GM21526 (cell line): Measurements from ENCODE around the gene DIS3L.
"Not testable (repeated sequence)": the region's sequence is repeated elsewhere in the genome, so short reads cannot be mapped to it uniquely, and the experiment has no call there.

ENCODE experiments used
- ATAC-seq: cut with Tn5 transposase; IDR thresholded peaks from one replicate; pipeline ENCODE4 v1.9.1; 2021; ENCODE audit warnings: moderate library complexity; ENCODE audit not compliant: unreplicated experiment, low FRiP score

Gene DIS3L

DNA sequence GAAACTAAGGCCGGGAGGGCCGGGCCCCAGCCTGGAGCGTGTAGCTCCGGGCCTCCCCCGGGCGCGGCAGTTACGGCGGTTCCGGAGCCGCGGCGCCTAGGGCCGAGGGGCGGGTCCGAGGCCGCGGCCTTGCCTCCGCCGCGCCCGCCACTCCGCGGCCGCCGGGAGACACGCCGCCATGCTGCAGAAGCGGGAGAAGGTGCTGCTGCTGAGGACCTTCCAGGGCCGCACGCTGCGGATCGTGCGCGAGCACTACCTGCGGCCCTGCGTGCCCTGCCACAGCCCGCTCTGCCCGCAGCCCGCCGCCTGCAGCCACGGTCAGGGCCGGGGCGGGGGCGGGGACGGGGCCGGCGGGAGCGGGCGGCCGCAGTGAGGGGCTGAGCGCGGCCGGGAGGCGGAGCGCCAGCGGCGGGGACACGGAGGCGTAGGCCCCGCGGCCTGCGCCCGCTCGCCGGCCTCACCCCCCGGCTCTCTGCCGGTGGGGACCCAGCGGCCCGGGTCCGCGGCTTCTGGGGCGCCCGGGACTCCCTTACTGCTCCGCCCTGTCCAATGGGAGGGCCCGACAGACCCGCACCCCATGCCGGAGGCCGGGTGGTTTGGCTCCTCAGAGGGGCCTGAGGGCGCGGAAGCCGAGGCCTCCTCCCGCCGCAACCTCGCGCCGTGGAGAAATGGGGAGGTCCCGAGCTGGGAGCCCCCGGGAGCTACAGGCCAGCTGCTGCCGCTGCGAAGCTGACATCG is at the start of gene DIS3L:
Gene DIS3L, plus strand, starts transcription at position 150 of the 738 bp plus-strand sequence. Its CDS starts 29 bp downstream, at position 179.
- peak; percentile 62 for ATAC-seq

GRCh38 chr15:66245832-66246231 is 47.5 kb upstream of the DIS3L start:
- not testable (repeated sequence) for ATAC-seq

- ATAC-seq = no peak
Measured at GRCh38 chr15:66246937-66247336, 46.4 kb upstream of the DIS3L start.

DNA sequence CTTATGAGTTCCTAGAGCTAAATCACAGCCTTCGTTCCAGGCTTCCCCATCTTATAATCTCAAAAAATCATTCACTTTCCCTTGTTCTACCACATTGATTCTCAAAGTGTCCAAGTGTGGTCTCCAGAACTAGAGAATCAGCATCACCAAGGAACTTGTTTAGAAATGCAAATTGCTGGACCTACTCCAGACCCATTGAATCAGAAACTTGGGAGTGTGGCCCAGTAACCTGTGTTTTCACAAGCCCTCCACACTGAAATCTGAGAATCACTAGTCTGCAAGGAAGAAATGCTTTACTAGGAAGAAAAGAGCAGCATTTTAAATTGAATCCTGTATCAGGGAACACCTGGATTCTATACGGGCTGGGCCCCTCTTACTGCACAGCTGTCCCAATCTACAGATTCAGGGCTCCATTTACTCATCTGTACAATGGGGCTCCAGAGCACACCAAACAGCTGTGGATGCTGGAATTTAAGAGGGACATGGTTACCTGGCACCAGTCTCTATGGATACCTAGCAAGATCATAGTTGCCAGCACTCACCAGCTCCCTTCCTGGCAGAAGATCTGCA is 43.7 kb upstream of the DIS3L start:
- no peak for ATAC-seq

- ATAC-seq = no peak
Measured at GRCh38 chr15:66251065-66251789, 42.1 kb upstream of the DIS3L start.

DNA sequence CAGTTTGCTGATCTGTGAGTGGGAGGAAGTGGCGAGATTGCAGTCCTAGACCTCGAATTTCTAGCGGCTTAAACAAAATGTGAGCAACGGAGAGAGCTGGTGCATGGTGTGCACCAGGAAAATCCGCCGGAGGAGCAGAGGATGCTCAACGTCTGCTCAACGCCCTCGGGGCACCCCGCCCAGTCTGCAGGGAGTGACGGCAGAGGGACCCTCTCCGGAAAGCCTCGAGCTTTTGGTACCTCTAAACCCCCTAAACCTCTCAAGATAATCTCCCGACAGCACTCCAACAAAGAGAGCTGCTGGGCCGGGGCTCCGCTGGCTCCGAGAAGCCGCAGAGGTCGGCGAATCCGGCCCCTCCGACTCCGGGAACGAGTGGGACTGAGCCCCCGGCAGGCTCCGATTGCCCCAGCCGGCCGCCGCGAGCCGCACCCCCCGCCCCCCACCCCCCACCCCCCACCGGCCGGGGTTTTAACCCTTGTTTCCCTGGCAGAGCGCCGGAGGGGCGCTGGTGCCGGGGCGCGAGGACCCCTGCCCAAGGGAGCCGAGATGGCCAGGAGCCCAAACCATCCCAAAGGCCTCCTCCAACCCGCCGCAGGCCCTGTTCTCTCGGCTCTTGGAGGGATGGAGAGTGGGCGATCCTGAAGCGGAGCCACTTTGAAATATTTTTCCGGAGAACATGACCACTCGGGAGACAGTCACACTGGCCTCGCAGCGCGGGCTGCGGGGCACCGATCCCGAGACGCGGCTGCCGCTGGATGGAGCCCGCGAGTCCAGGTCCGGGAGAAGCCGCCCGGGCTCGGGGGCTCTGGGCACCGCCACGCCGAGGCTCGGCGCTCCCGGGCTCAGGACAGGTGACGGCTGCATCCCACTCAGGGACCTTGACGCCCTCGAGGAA is 41.3 kb upstream of the DIS3L start:
- ATAC-seq = no peak

- ATAC-seq = no peak
Measured at GRCh38 chr15:66252685-66253417, 40.5 kb upstream of the DIS3L start.

DNA sequence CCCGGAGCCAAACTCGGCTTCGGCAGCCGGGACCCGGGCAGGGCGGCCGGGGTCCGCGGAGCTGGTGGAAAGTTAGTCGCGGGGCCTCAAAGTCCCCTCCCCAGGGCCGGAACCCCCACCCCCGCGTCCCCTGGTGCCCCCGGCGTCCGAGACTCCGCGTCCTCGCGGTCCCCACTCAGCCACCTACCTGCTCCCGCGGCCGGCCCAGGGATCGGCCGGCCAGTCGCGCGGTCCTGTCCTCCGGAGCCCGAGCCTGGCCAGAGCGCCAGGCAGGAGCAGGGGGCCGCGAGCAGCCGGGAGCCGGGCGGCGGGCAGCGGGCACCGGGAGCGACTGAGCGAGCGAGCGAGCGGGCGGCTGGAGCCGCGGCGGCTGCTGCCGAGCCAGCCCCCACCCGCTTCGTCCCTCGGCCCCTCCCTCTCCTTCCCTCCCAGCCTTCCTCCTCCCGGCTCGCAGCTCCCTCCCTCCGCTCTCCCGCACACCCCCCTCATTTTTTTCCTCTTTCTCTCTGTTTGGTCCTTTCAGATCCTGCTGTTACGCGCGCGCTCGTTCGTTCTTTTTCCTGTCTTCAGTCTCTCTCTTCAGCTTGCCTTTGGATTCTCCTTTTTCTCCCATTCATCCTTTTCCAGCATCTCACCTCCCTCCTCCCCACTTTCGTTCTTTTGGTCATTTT is 39.8 kb upstream of the DIS3L start, which contains the start of gene MEGF11:
Gene MEGF11, minus strand, starts transcription at position 333 of the 671 bp plus-strand sequence. CDS start 125,347 bp downstream, outside the sequence.
- ATAC-seq = no peak

DNA sequence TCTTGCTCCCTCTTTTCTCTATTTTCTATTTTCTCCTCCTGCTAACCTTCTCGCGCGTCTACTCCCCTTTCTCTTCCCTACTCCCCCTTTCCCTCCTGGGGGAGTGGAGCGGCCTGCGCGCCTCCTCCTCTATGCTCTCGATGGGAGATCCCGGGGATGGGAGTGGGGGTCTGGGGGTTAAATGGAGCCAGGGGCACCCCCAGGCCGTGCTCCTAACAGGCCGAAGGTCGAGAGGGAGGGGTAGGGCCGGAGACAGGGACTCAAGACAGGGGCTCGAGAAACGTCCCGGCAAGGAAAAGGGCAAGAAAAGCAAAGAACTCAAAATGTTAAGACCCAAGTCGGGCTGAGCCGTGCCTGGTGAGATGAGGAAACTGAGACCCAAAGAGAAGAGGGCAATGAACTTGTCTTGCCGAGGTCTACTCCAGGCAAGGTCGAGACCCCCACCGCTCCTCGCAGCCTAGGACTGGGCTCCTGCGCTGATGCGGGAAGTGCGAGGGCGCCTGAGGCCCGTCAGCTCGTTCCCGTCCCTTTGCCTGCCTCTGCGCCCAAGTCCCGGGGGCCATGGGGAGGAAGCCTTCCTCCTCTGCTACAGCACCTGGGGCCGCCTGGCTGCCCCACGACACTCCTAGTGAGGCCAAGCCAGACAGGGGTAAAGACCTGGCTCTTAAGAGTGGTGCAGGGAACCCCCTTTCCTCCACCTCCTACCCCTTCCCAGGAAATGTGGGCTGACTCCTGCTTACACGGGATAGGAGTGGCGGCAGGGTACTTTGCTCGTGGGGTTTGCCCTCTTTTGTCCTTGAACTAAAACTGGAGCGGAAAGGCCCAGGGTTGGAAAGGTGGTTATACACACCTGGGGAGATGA is 39.0 kb upstream of the DIS3L start:
- no peak for ATAC-seq

DNA sequence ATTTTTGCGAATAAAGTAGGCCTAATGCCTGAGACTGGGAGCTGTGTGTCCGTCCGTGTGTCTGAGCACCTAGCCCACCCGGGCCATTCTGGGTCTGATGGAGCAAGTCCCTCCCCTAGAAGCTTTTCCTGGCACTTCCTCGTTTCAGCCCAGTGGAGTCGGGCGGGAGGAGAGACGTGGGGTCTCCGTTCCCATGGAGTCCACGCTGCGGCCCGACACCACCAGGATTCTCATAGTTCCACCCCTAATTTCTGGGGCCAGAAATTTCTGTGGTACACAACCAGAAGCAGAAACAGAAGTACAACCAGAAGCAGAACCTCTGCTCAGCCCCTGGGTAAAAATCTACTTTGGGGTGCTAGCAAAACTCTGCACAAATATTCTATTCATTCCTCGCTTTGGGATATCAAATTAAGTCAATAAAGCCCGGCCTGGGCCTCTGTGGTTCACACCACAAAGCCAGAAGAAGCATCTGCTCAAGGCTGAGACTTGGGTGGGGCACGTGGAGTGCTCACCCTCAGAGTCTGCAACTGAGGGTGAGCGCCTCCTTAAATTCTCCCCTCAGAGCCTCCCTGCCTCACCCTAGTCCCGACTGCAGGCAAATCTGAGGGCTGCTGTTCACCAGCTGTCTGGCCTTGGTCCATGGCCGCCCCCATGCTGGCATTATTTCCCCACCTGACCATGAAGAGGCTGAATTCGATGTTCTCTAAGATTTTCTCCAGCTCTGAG is 38.3 kb upstream of the DIS3L start:
- ATAC-seq = no peak

DNA sequence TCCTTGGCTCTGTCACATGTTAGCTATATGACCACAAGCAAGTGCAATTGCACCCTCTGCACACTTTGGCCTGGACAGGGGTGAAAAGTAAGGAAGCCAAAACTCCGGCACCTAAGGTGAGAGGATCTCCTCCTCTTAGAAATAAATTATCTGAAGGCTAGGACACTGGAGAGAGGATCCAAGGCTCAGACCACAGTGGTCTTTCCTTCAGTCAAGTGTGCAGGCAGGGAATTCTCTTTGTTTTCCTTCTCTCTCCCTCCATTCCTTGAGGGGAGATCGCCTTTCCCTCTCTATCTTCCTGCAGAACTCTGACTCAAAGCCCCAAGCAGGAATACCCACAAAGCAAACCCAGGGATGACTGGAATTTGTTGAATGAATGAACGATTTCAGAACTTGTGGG is 36.7 kb upstream of the DIS3L start:
- no peak for ATAC-seq

GRCh38 chr15:66261056-66261455 is 32.3 kb upstream of the DIS3L start:
- no peak for ATAC-seq

DNA sequence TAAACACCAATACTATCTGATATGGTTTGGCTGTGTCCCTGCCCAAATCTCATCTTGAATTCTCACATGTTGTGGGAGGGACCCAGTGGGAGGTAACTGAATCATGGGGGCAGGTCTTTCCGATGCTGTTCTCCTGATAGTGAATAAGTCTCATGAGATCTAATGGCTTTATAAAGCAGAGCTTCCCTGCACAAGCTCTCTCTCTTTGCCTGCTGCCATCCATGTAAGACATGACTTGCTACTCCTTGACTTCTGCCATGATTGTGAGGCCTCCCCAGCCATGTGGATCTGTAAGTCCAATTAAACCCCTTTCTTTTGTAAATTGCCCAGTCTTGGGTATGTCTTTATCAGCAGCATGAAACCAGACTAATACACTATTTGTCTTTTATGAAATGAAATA is 30.5 kb upstream of the DIS3L start:
- ATAC-seq = not testable (repeated sequence)

GRCh38 chr15:66264859-66265513 is 28.4 kb upstream of the DIS3L start:
- no peak for ATAC-seq

DNA sequence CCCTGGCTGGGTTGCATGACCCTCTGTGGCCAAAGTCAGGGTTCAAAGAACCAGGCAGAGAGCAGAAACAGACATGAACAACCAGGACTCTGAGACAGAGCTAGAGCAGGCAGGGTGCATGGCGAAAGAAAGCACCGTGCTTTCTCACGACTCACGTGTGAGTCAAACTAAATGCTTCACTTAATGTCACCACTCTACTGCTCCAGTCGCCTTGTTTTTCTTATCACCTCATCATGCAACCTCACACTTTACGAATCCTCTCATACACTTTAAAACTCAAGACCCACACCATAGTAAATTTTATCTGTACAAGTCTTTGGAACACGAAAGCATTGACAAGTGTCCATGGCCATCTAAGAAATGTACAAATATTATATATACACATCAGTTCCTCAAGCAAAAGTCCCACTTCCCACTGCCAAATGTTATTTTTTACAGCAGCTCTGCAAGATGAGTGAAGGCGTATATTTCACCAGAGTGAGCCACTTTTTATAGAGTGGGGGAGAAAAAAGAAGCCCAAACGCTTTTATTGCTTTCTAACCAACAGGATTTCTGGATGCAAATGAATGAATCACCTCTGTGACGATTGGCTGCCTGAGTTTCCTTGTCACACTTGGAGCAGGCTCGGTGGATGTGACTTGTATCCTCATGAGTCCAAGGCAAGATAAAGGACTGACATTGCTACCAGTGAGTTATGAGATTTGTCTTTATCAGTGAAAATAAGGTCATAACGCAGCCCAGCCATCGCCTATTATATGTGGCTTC is 23.9 kb upstream of the DIS3L start:
- ATAC-seq = no peak

DNA sequence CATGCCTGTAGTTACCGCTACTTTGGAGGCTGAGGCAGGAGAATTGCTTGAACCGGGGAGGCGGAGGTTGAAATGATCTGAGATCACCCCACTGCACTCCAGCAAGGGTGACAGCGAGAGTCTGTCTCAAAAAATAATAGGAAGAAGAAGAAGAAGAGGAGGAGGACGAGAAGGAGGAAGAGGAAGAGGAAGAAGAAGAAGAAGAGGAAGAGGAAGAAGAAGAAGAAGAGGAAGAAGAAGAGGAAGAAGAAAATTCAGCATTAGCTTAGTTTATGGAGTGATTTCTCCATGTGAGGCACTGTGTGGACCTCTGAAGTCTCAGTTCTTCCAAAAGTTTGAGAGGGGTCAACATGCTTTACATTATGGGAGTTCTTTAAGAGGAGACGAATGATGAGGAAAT is 22.4 kb upstream of the DIS3L start:
- ATAC-seq = no peak

GRCh38 chr15:66275352-66275751 is 18.0 kb upstream of the DIS3L start:
- no peak for ATAC-seq
